K562 (cell line): ENCODE results near the gene HS3ST4. TPM values are rescaled to one million over a fixed set of nuclear protein-coding genes. Genes with fewer than 3 reads are reported as not detected.

Experiments
- ATAC-seq: fragments of 200-7000 bp; cut with Tn5 transposase; 3 replicates; pipeline ENCODE4 v1.9.1; 2020; ENCODE audit warnings: moderate library complexity
- BruUV-seq: library from RNA; stranded (reverse); fragments of 400-500 nt; replicated peaks from 2 replicates; lab custom pipeline; 2021; lab: Mats Ljungman, UMichigan
- CTCF ChIA-PET: fragments of 300-600 bp; formaldehyde crosslinking; extraction: SDS; loops from one replicate; lab custom pipeline; 2021; ENCODE audit warnings: low intra/inter-chr PET ratio; lab: Yijun Ruan, JAX
- POLR2A ChIA-PET: fragments of 300-600, 350-650 bp; sonication (Branson Sonifier 250); formaldehyde crosslinking; extraction: SDS; loops from one replicate; lab custom pipeline; 2021; ENCODE audit warnings: antibody characterized with exemption, inconsistent platforms; lab: Yijun Ruan, JAX
- DNase-seq, 4 experiments: peaks; one replicate each; pipeline versions ENCODE4 v3.0.0 to v3.0.0-alpha.2; 2011 to 2018; ENCODE audit warnings: low spot score in 3 of 4, mixed read lengths in 3 of 4; ENCODE audit errors: extremely low read depth in 1 of 4
- FAIRE-seq: peaks from 2 replicates; lab custom pipeline; 2011; peaks lifted over from hg19 to GRCh38; lab: Jason Lieb, UNC
- H2AFZ ChIP-seq: 2 replicates; pipeline ENCODE4 v1.6.0; 2011; ENCODE audit warnings: low read depth, low read length, control low read depth, inconsistent platforms
- H3K27ac ChIP-seq: fragments of 200-600 bp; 3 replicates; pipeline ENCODE4 v1.8.0; 2011; ENCODE audit warnings: low read depth, mild to moderate bottlenecking, control low read depth, inconsistent platforms, low read length, moderate library complexity, mixed read lengths; ENCODE audit errors: extremely low read depth
- H3K27me3 ChIP-seq, 2 experiments: fragments of 300-600 bp in 1 of 2; 2 replicates in 1 of 2; 3 replicates in 1 of 2; pipeline versions ENCODE4 v1.6.0 to v1.8.0; 2011; ENCODE audit warnings: inconsistent platforms in 2 of 2, low read length in 2 of 2, mild to moderate bottlenecking in 1 of 2, mixed read lengths in 1 of 2, moderate library complexity in 1 of 2; ENCODE audit not compliant: control insufficient read depth in 2 of 2, insufficient read depth in 2 of 2
- H3K36me3 ChIP-seq: fragments of 300-600 bp; 3 replicates; pipeline ENCODE4 v1.8.0; 2011; ENCODE audit warnings: mild to moderate bottlenecking, low read length, inconsistent platforms; ENCODE audit not compliant: control insufficient read depth, insufficient read depth
- H3K4me1 ChIP-seq, 2 experiments: fragments of 200-600 bp in 1 of 2; replicated peaks in 1 of 2; 2 replicates in 1 of 2; 3 replicates in 1 of 2; pipeline versions ENCODE4 v1.5.1 to v1.8.0; 2011; ENCODE audit warnings: inconsistent platforms in 2 of 2, low read length in 2 of 2, mild to moderate bottlenecking in 1 of 2, mixed read lengths in 1 of 2, moderate library complexity in 1 of 2; ENCODE audit not compliant: control insufficient read depth in 2 of 2, insufficient read depth in 2 of 2
- H3K4me2 ChIP-seq: 2 replicates; pipeline ENCODE4 v1.6.1; 2011; ENCODE audit warnings: low read length, control low read depth, inconsistent platforms, mixed read lengths; ENCODE audit not compliant: insufficient read depth
- H3K4me3 ChIP-seq: fragments of 200-600 bp; sonication (generic), shearing (Covaris generic); 2 replicates; pipeline ENCODE4 v1.5.1; 2016; ENCODE audit warnings: control low read depth, inconsistent platforms
- H3K79me2 ChIP-seq: fragments of 200-600 bp; 3 replicates; pipeline ENCODE4 v1.8.0; 2011; ENCODE audit warnings: low read length, inconsistent platforms; ENCODE audit not compliant: control insufficient read depth, insufficient read depth
- H3K9ac ChIP-seq, 2 experiments: 2 replicates each; pipeline versions ENCODE4 v1.6.0 to v1.6.1; 2011; ENCODE audit warnings: low read depth in 2 of 2, low read length in 2 of 2, control low read depth in 1 of 2, inconsistent platforms in 1 of 2, mild to moderate bottlenecking in 1 of 2, mixed read lengths in 1 of 2; ENCODE audit not compliant: insufficient read depth in 1 of 2
- H3K9me1 ChIP-seq: one replicate; pipeline ENCODE4 v1.6.0; 2011; ENCODE audit warnings: inconsistent platforms, mild to moderate bottlenecking, low read length, moderate library complexity; ENCODE audit not compliant: control insufficient read depth, insufficient read depth
- H3K9me3 ChIP-seq: replicated peaks from 2 replicates; pipeline ENCODE4 v1.5.1; 2011; ENCODE audit warnings: low read depth, low read length, inconsistent platforms; ENCODE audit not compliant: control insufficient read depth, insufficient read depth
- H4K20me1 ChIP-seq: replicated peaks from 2 replicates; pipeline ENCODE4 v1.6.1; 2011; ENCODE audit warnings: low read length, inconsistent platforms, mixed read lengths; ENCODE audit not compliant: control insufficient read depth, insufficient read depth
- EGR1 ChIP-seq: fragments of 450-650 bp; conservative IDR thresholded peaks from 2 replicates; pipeline ENCODE4 v1.6.1; 2017; ENCODE audit warnings: mild to moderate bottlenecking
- NR1H2 ChIP-seq: sonication (generic); formaldehyde crosslinking; IDR thresholded peaks from 2 replicates; pipeline ENCODE4 v1.4.0; 2020; ENCODE audit warnings: mild to moderate bottlenecking, missing genetic modification reagents
- POLR2A ChIP-seq: fragments of 450-650 bp; conservative IDR thresholded peaks from 2 replicates; pipeline ENCODE4 v1.6.1; 2016
- SIRT6 ChIP-seq: IDR thresholded peaks from one replicate; pipeline ENCODE4 v1.6.1; 2012; ENCODE audit warnings: low read depth, mild to moderate bottlenecking, control low read depth, inconsistent platforms, low read length, moderate library complexity
- SMARCE1 ChIP-seq: fragments of 450-650 bp; IDR thresholded peaks from 2 replicates; pipeline ENCODE4 v1.7.1; 2016; ENCODE audit warnings: mild to moderate bottlenecking
- TEAD4 ChIP-seq, 2 experiments: sonication (generic) in 1 of 2; formaldehyde crosslinking in 1 of 2; IDR thresholded peaks; 2 replicates each; pipeline versions ENCODE4 v1.6.1 to v1.8.0; 2012 to 2022; ENCODE audit warnings: borderline replicate concordance in 1 of 2, inconsistent platforms in 1 of 2, low read length in 1 of 2, mild to moderate bottlenecking in 1 of 2, missing genetic modification reagents in 1 of 2
- WGBS: fragments of 100-300 bp; shearing (Covaris generic); methylation state at CpG from one replicate; pipeline ENCODE4 v1.1.6; 2016; ENCODE audit warnings: low coverage, mixed read lengths; ENCODE audit not compliant: insufficient coverage; ENCODE audit errors: missing lambda C conversion rate; 5-methylcytosine and 5-hydroxymethylcytosine counted together
- in situ Hi-C: fragments of 300-500 bp; cut with MboI; formaldehyde crosslinking; loops from 4 replicates; pipeline ENCODE4 v1.15.0; 2018; ENCODE audit warnings: inconsistent platforms, mixed read lengths
- intact Hi-C: fragments of 100-400 bp; cut with micrococcal nuclease; formaldehyde crosslinking; loops from 2 replicates; pipeline ENCODE4 v1.14.2; 2022
- polyA plus RNA-seq, 8 experiments: library from polyadenylated mRNA; depleted of rRNA in 4 of 8; stranded (reverse) in 5 of 8; unstranded in 3 of 8; fragments of >200 nt; fragmentation: Nextera tagmentation in 2 of 8; fragmentation: Illumina TruSeq in 1 of 8; extraction: Ambion mirVana in 2 of 8; extraction: Trizol in 1 of 8; gene quantifications; 2 replicates each; pipeline versions ENCODE4 v1.2.1 to v1.2.3, GENCODE V29; 2011 to 2014; ENCODE audit warnings: inconsistent platforms in 1 of 8, missing spikeins in 1 of 8
- total RNA-seq, 7 experiments: library from RNA; depleted of rRNA in 6 of 7; stranded (reverse); fragments of >200 nt in 6 of 7; fragmentation: Illumina TruSeq in 2 of 7; extraction: Trizol in 2 of 7; gene quantifications; 2 replicates each; pipeline versions ENCODE4 v1.2.1 to v1.2.3, GENCODE V29; 2011 to 2021; ENCODE audit warnings: low replicate concordance in 1 of 7
- TF ChIP-seq, protein P1 (sequence below): fragments of 150-350 bp; IDR thresholded peaks from 2 replicates; pipeline ENCODE4 v1.6.1; 2014; ENCODE audit warnings: low read depth, mild to moderate bottlenecking, low read length, borderline replicate concordance
- TF ChIP-seq, protein P2 (sequence below), 2 experiments: fragments of 450-650 bp; IDR thresholded peaks; 2 replicates each; pipeline ENCODE4 v1.6.1; 2018; ENCODE audit warnings: mild to moderate bottlenecking in 2 of 2, low read depth in 1 of 2; ENCODE audit not compliant: partially characterized antibody in 2 of 2
- TF ChIP-seq, protein P3 (sequence below): fragments of 450-650 bp; IDR thresholded peaks from 2 replicates; pipeline ENCODE4 v1.6.1; 2016; ENCODE audit warnings: mild to moderate bottlenecking
- TF ChIP-seq, protein P4 (sequence below): fragments of 250-450 bp; sonication (Bioruptor Pico); IDR thresholded peaks from 2 replicates; pipeline ENCODE4 v1.6.1; 2021; ENCODE audit warnings: mild to moderate bottlenecking

Gene HS3ST4
- total and polyA plus RNA-seq, 9 of the 15 experiments (the other 6 are each of a cell fraction or from before 2014, with no cell fraction given), result not detected

DNA sequence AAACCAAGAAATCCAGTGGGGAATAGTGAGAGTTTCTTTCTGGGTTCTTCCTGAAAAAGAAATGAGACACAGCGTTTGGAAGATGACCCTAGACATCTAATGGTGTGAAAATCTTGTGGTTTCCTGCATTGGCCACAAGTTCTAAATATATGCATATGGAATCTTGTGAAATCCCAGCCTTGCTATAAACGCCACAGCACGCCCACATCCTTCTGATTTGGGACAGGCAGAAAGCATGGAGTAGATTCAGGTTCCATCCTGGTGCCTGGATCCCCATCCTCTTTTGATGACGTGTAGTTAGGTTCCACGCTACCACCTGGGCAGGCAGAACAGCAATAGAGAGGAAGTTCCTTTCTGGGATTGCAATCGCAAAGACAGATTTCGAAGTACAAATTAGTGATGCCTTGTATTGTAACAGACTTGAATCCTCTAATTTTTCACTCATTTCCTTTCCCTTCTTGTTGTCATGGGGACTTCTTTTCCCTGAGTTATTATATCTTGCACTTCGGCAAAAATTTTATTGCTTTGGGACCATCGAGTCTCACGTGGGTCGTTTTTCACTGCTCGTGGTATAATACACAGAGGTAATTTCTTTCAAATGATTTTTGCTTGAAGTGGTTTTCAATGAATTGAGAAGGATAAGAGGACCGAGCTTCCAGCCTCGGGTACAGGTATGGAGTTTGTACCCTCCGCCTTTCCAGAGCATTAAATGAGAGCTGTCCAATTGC, 37.6 kb downstream of the HS3ST4 start:
- intact Hi-C loops, result loop anchor here (10.0 kb wide), 1 partner anchor 365 kb away; no protein-coding TSS in a partner anchor
- WGBS, result under 1% methylated on average over 15 of the region's 15 CpGs
- in situ Hi-C loops, result no loop called here

More for the DNA sequence above, 37.6 kb downstream of the HS3ST4 start:
- Histone ChIP-seq H3K4me1 (no peaks in the 10 kb centered on the region), H3K4me2 (no peak overlapping the region), H3K9ac (no peak overlapping the region), H2AFZ (no peak overlapping the region), H3K9me1 (no peaks in the 10 kb centered on the region), H3K27me3 (peaks cover 0 to 15% of the 10 kb centered on the region in 2 experiments; a peak in 3 of 5 replicates), H4K20me1 (no peaks in the 10 kb centered on the region), H3K79me2 (no peaks in the 10 kb centered on the region), H3K9me3 (no peaks in the 10 kb centered on the region)
- FAIRE-seq (no peak), DNase-seq (no peak), ATAC-seq (no peak)
- CTCF ChIA-PET, result no interaction called here
- BruUV-seq, result no TSS peak
- TF ChIP-seq SMARCE1, result no peak
- TF ChIP-seq, protein P1, sequence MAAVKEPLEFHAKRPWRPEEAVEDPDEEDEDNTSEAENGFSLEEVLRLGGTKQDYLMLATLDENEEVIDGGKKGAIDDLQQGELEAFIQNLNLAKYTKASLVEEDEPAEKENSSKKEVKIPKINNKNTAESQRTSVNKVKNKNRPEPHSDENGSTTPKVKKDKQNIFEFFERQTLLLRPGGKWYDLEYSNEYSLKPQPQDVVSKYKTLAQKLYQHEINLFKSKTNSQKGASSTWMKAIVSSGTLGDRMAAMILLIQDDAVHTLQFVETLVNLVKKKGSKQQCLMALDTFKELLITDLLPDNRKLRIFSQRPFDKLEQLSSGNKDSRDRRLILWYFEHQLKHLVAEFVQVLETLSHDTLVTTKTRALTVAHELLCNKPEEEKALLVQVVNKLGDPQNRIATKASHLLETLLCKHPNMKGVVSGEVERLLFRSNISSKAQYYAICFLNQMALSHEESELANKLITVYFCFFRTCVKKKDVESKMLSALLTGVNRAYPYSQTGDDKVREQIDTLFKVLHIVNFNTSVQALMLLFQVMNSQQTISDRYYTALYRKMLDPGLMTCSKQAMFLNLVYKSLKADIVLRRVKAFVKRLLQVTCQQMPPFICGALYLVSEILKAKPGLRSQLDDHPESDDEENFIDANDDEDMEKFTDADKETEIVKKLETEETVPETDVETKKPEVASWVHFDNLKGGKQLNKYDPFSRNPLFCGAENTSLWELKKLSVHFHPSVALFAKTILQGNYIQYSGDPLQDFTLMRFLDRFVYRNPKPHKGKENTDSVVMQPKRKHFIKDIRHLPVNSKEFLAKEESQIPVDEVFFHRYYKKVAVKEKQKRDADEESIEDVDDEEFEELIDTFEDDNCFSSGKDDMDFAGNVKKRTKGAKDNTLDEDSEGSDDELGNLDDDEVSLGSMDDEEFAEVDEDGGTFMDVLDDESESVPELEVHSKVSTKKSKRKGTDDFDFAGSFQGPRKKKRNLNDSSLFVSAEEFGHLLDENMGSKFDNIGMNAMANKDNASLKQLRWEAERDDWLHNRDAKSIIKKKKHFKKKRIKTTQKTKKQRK, result no peak
- TF ChIP-seq, protein P2, sequence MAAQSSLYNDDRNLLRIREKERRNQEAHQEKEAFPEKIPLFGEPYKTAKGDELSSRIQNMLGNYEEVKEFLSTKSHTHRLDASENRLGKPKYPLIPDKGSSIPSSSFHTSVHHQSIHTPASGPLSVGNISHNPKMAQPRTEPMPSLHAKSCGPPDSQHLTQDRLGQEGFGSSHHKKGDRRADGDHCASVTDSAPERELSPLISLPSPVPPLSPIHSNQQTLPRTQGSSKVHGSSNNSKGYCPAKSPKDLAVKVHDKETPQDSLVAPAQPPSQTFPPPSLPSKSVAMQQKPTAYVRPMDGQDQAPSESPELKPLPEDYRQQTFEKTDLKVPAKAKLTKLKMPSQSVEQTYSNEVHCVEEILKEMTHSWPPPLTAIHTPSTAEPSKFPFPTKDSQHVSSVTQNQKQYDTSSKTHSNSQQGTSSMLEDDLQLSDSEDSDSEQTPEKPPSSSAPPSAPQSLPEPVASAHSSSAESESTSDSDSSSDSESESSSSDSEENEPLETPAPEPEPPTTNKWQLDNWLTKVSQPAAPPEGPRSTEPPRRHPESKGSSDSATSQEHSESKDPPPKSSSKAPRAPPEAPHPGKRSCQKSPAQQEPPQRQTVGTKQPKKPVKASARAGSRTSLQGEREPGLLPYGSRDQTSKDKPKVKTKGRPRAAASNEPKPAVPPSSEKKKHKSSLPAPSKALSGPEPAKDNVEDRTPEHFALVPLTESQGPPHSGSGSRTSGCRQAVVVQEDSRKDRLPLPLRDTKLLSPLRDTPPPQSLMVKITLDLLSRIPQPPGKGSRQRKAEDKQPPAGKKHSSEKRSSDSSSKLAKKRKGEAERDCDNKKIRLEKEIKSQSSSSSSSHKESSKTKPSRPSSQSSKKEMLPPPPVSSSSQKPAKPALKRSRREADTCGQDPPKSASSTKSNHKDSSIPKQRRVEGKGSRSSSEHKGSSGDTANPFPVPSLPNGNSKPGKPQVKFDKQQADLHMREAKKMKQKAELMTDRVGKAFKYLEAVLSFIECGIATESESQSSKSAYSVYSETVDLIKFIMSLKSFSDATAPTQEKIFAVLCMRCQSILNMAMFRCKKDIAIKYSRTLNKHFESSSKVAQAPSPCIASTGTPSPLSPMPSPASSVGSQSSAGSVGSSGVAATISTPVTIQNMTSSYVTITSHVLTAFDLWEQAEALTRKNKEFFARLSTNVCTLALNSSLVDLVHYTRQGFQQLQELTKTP (IDR thresholded peaks at IDR 0.05; ENCODE audit: low read depth in 1 of 2, partially characterized antibody in 2 of 2), result no peak
- no peak for TF ChIP-seq TEAD4 (IDR thresholded peaks at IDR 0.05; ENCODE audit: low read length)
- TF ChIP-seq TEAD4 (CRISPR knock-in tag; IDR thresholded peaks at IDR 0.05; ENCODE audit: borderline replicate concordance), result no peak
- no peak for TF ChIP-seq EGR1
- no peak for TF ChIP-seq NR1H2 (CRISPR knock-in tag)
- TF ChIP-seq, protein P3, sequence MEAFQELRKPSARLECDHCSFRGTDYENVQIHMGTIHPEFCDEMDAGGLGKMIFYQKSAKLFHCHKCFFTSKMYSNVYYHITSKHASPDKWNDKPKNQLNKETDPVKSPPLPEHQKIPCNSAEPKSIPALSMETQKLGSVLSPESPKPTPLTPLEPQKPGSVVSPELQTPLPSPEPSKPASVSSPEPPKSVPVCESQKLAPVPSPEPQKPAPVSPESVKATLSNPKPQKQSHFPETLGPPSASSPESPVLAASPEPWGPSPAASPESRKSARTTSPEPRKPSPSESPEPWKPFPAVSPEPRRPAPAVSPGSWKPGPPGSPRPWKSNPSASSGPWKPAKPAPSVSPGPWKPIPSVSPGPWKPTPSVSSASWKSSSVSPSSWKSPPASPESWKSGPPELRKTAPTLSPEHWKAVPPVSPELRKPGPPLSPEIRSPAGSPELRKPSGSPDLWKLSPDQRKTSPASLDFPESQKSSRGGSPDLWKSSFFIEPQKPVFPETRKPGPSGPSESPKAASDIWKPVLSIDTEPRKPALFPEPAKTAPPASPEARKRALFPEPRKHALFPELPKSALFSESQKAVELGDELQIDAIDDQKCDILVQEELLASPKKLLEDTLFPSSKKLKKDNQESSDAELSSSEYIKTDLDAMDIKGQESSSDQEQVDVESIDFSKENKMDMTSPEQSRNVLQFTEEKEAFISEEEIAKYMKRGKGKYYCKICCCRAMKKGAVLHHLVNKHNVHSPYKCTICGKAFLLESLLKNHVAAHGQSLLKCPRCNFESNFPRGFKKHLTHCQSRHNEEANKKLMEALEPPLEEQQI, result no peak
- no peak for TF ChIP-seq POLR2A
- TF ChIP-seq, protein P4, sequence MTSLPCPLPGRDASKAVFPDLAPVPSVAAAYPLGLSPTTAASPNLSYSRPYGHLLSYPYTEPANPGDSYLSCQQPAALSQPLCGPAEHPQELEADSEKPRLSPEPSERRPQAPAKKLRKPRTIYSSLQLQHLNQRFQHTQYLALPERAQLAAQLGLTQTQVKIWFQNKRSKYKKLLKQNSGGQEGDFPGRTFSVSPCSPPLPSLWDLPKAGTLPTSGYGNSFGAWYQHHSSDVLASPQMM, result no peak
- no peak for TF ChIP-seq SIRT6
- TF ChIP-seq, all 486 proteins: peak for 0
- no peak overlapping the region for H3K27ac ChIP-seq
- no peak overlapping the region for H3K4me3 ChIP-seq
- POLR2A ChIA-PET, result no interaction called here
- H3K36me3 ChIP-seq, result no peaks in the 10 kb centered on the region
